Fibroblast of skin of left quadriceps (primary cell): ENCODE measurements around the gene HEATR1.
A peak's percentile ranks its signal among the peaks of the same experiment; 100 is the strongest.

Experiments
- DNase-seq, 2 experiments: peaks; one replicate each; pipeline ENCODE4 v3.0.0-alpha.2; 2013; ENCODE audit warnings: low read depth in 2 of 2

The HEATR1 gene

GRCh38 chr1:236540813-236541465 is 63.4 kb downstream of the HEATR1 start:
- DNase-seq, result no peak

- no peak for DNase-seq
Observed at GRCh38 chr1:236536540-236536939, 67.8 kb downstream of the HEATR1 start.

GRCh38 chr1:236535662-236536161 is 68.6 kb downstream of the HEATR1 start:
- DNase-seq, result no peak

GRCh38 chr1:236535190-236535589 is 69.1 kb downstream of the HEATR1 start:
- DNase-seq, result no peak

- peak; percentile 12 to 19 for DNase-seq
Observed at GRCh38 chr1:236534151-236534651, 70.1 kb downstream of the HEATR1 start.

- DNase-seq, result no peak
Observed at GRCh38 chr1:236532850-236533249, 71.5 kb downstream of the HEATR1 start.

GRCh38 chr1:236530959-236531358 is 73.4 kb downstream of the HEATR1 start:
- no peak for DNase-seq

GRCh38 chr1:236530286-236530685 is 74.0 kb downstream of the HEATR1 start:
- DNase-seq, result no peak

GRCh38 chr1:236526079-236526478 is 78.2 kb downstream of the HEATR1 start:
- DNase-seq, result no peak

- DNase-seq, result no peak
Observed at GRCh38 chr1:236524895-236525184, 79.5 kb downstream of the HEATR1 start.

GRCh38 chr1:236524142-236524894 is 80.0 kb downstream of the HEATR1 start:
- peak; percentile 74 to 75 for DNase-seq

- DNase-seq, result peak; percentile 51 to 53
Observed at GRCh38 chr1:236523704-236524141, 80.6 kb downstream of the HEATR1 start, which contains the start of gene LGALS8. LGALS8 (plus strand) TSS chr1:236523982; CDS start chr1:236526071, 2,089 bp downstream.

GRCh38 chr1:236522937-236523703 is 81.2 kb downstream of the HEATR1 start:
- no peak for DNase-seq

- DNase-seq, result no peak
Observed at GRCh38 chr1:236520445-236521005, 83.8 kb downstream of the HEATR1 start.

- DNase-seq, result peak in 1 of 2 experiments; percentile 13
Observed at GRCh38 chr1:236518322-236518721, 86.0 kb downstream of the HEATR1 start.

- DNase-seq, result peak; percentile 52 to 53
Observed at GRCh38 chr1:236516929-236517704, 87.2 kb downstream of the HEATR1 start.

GRCh38 chr1:236515443-236515958 is 88.8 kb downstream of the HEATR1 start:
- DNase-seq, result no peak

GRCh38 chr1:236514703-236515442 is 89.4 kb downstream of the HEATR1 start:
- no peak for DNase-seq

GRCh38 chr1:236511735-236512418 is 92.4 kb downstream of the HEATR1 start:
- DNase-seq, result no peak
